GM12878 (cell line): ENCODE results near the gene TIGD4. TPM values are rescaled to one million over a fixed set of nuclear protein-coding genes. Genes with fewer than 3 reads are reported as not detected.

Experiments used
- BHLHE40 ChIP-seq, 2 experiments: fragments of 450-650 bp in 1 of 2; IDR thresholded peaks; 2 replicates each; pipeline ENCODE4 v1.6.1; 2011 to 2017; ENCODE audit warnings: low read depth in 2 of 2, borderline replicate concordance in 1 of 2, improper control_type of control experiment in 1 of 2, low read length in 1 of 2, mild to moderate bottlenecking in 1 of 2
- FOXK2 ChIP-seq: fragments of 450-650 bp; IDR thresholded peaks from 2 replicates; pipeline ENCODE4 v1.6.1; 2017; ENCODE audit warnings: mild to moderate bottlenecking, moderate library complexity
- HDAC6 ChIP-seq: fragments of 200-600 bp; sonication (generic); IDR thresholded peaks from one replicate; pipeline ENCODE4 v1.8.0; 2017; ENCODE audit warnings: antibody characterized with exemption; ENCODE audit not compliant: unreplicated experiment
- MYB ChIP-seq: fragments of 150-350 bp; IDR thresholded peaks from 2 replicates; pipeline ENCODE4 v1.6.1; 2014; ENCODE audit warnings: mild to moderate bottlenecking, low read depth, low read length, borderline replicate concordance
- RAD21 ChIP-seq: IDR thresholded peaks from 2 replicates; pipeline ENCODE4 v1.6.1; 2011; ENCODE audit warnings: mild to moderate bottlenecking, low read depth, low read length, moderate library complexity; ENCODE audit not compliant: insufficient read depth
- RBBP5 ChIP-seq: fragments of 200-600 bp; sonication (generic); conservative IDR thresholded peaks from 2 replicates; pipeline ENCODE4 v1.6.1; 2016
- SMAD5 ChIP-seq: IDR thresholded peaks from 2 replicates; pipeline ENCODE4 v1.6.1; 2016; ENCODE audit warnings: antibody characterized with exemption, low read depth
- TAF1 ChIP-seq: IDR thresholded peaks from 2 replicates; pipeline ENCODE4 v1.6.1; 2011; ENCODE audit warnings: mild to moderate bottlenecking, low read depth, low read length, borderline replicate concordance
- TARDBP ChIP-seq: IDR thresholded peaks from 2 replicates; pipeline ENCODE4 v1.6.1; 2016; ENCODE audit warnings: borderline replicate concordance
- TBL1XR1 ChIP-seq: IDR thresholded peaks from 2 replicates; pipeline ENCODE4 v1.6.1; 2012; ENCODE audit warnings: low read depth, low read length, improper control_type of control experiment
- YY1 ChIP-seq: IDR thresholded peaks from 2 replicates; pipeline ENCODE4 v1.6.1; 2011; ENCODE audit warnings: low read depth, mild to moderate bottlenecking, low read length
- polyA plus RNA-seq, 11 experiments: library from polyadenylated mRNA; depleted of rRNA in 4 of 11; unstranded in 6 of 11; stranded (reverse) in 5 of 11; fragments of >200 nt; fragmentation: Nextera tagmentation in 4 of 11; fragmentation: Illumina TruSeq in 1 of 11; extraction: Ambion mirVana in 4 of 11; extraction: Trizol in 1 of 11; gene quantifications; 1 replicate in 1 of 11; 2 replicates in 10 of 11; pipeline versions ENCODE4 v1.2.1 to v1.2.3, GENCODE V29; 2011 to 2016; ENCODE audit warnings: inconsistent platforms in 2 of 11, missing spikeins in 2 of 11, low read depth in 1 of 11
- total RNA-seq, 4 experiments: library from RNA; depleted of rRNA in 3 of 4; stranded (reverse); fragments of >200 nt in 3 of 4; fragmentation: Illumina TruSeq in 1 of 4; extraction: Trizol in 1 of 4; gene quantifications; 2 replicates each; pipeline versions ENCODE4 v1.2.1 to v1.2.3, GENCODE V29; 2013 to 2021
- TF ChIP-seq, protein P1 (sequence below): fragments of 450-650 bp; IDR thresholded peaks from 2 replicates; pipeline ENCODE4 v1.6.1; 2016; ENCODE audit warnings: mild to moderate bottlenecking, moderate library complexity, borderline replicate concordance

Gene TIGD4
- total and polyA plus RNA-seq, 10 of the 15 experiments (the other 5 are each of a cell fraction or from before 2014, with no cell fraction given) = 0.20 to 1.6 (median 0.48) TPM

GRCh38 chr4:152724494-152724893 is 55.0 kb downstream of the TIGD4 start (continued):
- TF ChIP-seq TAF1 = no peak
- no peak for TF ChIP-seq RAD21
- TF ChIP-seq TBL1XR1 = no peak
- TF ChIP-seq RBBP5 = no peak
- TF ChIP-seq TARDBP = no peak
- no peak for TF ChIP-seq BHLHE40 (IDR thresholded peaks at IDR 0.05; ENCODE audit: borderline replicate concordance in 1 of 2, low read depth in 2 of 2, low read length in 1 of 2)
- no peak for TF ChIP-seq FOXK2
- no peak for TF ChIP-seq MYB
- no peak for TF ChIP-seq HDAC6
- TF ChIP-seq SMAD5 = no peak
- no peak for TF ChIP-seq YY1
- TF ChIP-seq, protein P1, sequence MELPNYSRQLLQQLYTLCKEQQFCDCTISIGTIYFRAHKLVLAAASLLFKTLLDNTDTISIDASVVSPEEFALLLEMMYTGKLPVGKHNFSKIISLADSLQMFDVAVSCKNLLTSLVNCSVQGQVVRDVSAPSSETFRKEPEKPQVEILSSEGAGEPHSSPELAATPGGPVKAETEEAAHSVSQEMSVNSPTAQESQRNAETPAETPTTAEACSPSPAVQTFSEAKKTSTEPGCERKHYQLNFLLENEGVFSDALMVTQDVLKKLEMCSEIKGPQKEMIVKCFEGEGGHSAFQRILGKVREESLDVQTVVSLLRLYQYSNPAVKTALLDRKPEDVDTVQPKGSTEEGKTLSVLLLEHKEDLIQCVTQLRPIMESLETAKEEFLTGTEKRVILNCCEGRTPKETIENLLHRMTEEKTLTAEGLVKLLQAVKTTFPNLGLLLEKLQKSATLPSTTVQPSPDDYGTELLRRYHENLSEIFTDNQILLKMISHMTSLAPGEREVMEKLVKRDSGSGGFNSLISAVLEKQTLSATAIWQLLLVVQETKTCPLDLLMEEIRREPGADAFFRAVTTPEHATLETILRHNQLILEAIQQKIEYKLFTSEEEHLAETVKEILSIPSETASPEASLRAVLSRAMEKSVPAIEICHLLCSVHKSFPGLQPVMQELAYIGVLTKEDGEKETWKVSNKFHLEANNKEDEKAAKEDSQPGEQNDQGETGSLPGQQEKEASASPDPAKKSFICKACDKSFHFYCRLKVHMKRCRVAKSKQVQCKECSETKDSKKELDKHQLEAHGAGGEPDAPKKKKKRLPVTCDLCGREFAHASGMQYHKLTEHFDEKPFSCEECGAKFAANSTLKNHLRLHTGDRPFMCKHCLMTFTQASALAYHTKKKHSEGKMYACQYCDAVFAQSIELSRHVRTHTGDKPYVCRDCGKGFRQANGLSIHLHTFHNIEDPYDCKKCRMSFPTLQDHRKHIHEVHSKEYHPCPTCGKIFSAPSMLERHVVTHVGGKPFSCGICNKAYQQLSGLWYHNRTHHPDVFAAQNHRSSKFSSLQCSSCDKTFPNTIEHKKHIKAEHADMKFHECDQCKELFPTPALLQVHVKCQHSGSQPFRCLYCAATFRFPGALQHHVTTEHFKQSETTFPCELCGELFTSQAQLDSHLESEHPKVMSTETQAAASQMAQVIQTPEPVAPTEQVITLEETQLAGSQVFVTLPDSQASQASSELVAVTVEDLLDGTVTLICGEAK = no peak
- TF ChIP-seq, all 136 proteins: peak for 0
